ENCODE measurements around the gene AXIN2.
"Not testable (repeated sequence)": the region's sequence is repeated elsewhere in the genome, so short reads cannot be mapped to it uniquely, and the experiment has no call there.

DNA sequence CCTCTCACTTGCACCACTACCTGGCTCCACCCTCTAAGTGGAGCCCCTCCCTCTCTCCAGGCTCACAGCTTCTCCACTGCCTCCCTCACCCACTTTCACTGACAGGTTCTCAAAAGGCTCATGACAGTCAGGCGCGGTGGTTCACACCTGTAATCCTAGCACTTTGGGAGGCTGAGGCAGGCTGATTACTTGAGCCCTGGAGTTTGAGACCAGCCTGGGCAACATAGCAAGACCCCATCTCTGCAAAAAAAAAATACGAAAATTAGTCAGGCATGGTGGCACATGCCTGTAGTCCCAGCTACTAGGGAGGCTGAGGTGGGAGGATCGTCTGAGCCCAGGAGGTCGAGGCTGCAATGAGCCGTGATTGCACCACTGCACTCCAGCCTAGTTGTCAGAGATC, 56.8 kb downstream of the AXIN2 start:
- TF ChIP-seq, protein P1, sequence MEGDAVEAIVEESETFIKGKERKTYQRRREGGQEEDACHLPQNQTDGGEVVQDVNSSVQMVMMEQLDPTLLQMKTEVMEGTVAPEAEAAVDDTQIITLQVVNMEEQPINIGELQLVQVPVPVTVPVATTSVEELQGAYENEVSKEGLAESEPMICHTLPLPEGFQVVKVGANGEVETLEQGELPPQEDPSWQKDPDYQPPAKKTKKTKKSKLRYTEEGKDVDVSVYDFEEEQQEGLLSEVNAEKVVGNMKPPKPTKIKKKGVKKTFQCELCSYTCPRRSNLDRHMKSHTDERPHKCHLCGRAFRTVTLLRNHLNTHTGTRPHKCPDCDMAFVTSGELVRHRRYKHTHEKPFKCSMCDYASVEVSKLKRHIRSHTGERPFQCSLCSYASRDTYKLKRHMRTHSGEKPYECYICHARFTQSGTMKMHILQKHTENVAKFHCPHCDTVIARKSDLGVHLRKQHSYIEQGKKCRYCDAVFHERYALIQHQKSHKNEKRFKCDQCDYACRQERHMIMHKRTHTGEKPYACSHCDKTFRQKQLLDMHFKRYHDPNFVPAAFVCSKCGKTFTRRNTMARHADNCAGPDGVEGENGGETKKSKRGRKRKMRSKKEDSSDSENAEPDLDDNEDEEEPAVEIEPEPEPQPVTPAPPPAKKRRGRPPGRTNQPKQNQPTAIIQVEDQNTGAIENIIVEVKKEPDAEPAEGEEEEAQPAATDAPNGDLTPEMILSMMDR (IDR thresholded peaks at IDR 0.05): not testable (repeated sequence)
- not testable (repeated sequence) for TF ChIP-seq POLR2A (IDR thresholded peaks at IDR 0.05)

Measured in ovary (tissue), 3 donors.